ENCODE measurements around the gene CDK14.

The CDK14 gene

GRCh38 chr7:90984692-90985091, 388.6 kb downstream of the CDK14 start:
- TF ChIP-seq CTCF (IDR thresholded peaks at IDR 0.05; ENCODE audit: low read length) (no peak), EZH2 (IDR thresholded peaks at IDR 0.05; ENCODE audit: borderline replicate concordance, low read length) (no peak)
- no peaks in the 10 kb centered on the region for H3F3A ChIP-seq (ENCODE audit: insufficient read depth, low read length)

GRCh38 chr7:90988516-90988915, 392.4 kb downstream of the CDK14 start:
- H3F3A ChIP-seq (ENCODE audit: insufficient read depth, low read length): no peaks in the 10 kb centered on the region
- H3K4me3 ChIP-seq (ENCODE audit: low read depth, low read length, poor library complexity, severe bottlenecking): no peak overlapping the region
- H3K9ac ChIP-seq (ENCODE audit: low read length): no peak overlapping the region
- H3K4me1 ChIP-seq (ENCODE audit: insufficient read depth, low read length, severe bottlenecking): no peaks in the 10 kb centered on the region
- no peaks in the 10 kb centered on the region for H3K9me3 ChIP-seq (ENCODE audit: low read length)
- H3K27ac ChIP-seq (ENCODE audit: low read depth, low read length, poor library complexity, severe bottlenecking): no peak overlapping the region
- no peak for TF ChIP-seq CTCF (IDR thresholded peaks at IDR 0.05; ENCODE audit: low read length)
- TF ChIP-seq EZH2 (IDR thresholded peaks at IDR 0.05; ENCODE audit: borderline replicate concordance, low read length): no peak
- no peaks in the 10 kb centered on the region for H3K9me2 ChIP-seq (ENCODE audit: low read depth, low read length)
- no peaks in the 10 kb centered on the region for H3K79me2 ChIP-seq (ENCODE audit: insufficient read depth, low read length)
- no peak overlapping the region for H3K4me2 ChIP-seq (ENCODE audit: low read length)
- no peaks in the 10 kb centered on the region for H4K20me1 ChIP-seq (ENCODE audit: insufficient read depth, low read length)
- no peak overlapping the region for H2AFZ ChIP-seq (ENCODE audit: low read length)
- no peaks in the 10 kb centered on the region for H3K27me3 ChIP-seq (ENCODE audit: insufficient read depth, low read length)
- H3K36me3 ChIP-seq (ENCODE audit: insufficient read depth, low read length): peaks cover 74% of the 10 kb centered on the region

More at GRCh38 chr7:90984692-90985091, 388.6 kb downstream of the CDK14 start:
- Histone ChIP-seq H2AFZ (ENCODE audit: low read length) (no peak overlapping the region), H3K9me3 (ENCODE audit: low read length) (peaks cover 17% of the 10 kb centered on the region), H4K20me1 (ENCODE audit: insufficient read depth, low read length) (no peaks in the 10 kb centered on the region), H3K9ac (ENCODE audit: low read length) (no peak overlapping the region), H3K4me2 (ENCODE audit: low read length) (no peak overlapping the region), H3K36me3 (ENCODE audit: insufficient read depth, low read length) (peaks cover 87% of the 10 kb centered on the region), H3K27ac (ENCODE audit: low read depth, low read length, poor library complexity, severe bottlenecking) (no peak overlapping the region), H3K4me1 (ENCODE audit: insufficient read depth, low read length, severe bottlenecking) (no peaks in the 10 kb centered on the region), H3K4me3 (ENCODE audit: low read depth, low read length, poor library complexity, severe bottlenecking) (no peak overlapping the region), H3K9me2 (ENCODE audit: low read depth, low read length) (no peaks in the 10 kb centered on the region), H3K27me3 (ENCODE audit: insufficient read depth, low read length) (no peaks in the 10 kb centered on the region), H3K79me2 (ENCODE audit: insufficient read depth, low read length) (no peaks in the 10 kb centered on the region)

- Histone ChIP-seq H3K9me3 (ENCODE audit: low read length) (no peaks in the 10 kb centered on the region), H3K27ac (ENCODE audit: low read depth, low read length, poor library complexity, severe bottlenecking) (no peak overlapping the region), H3K4me2 (ENCODE audit: low read length) (no peak overlapping the region), H3K4me3 (ENCODE audit: low read depth, low read length, poor library complexity, severe bottlenecking) (no peak overlapping the region), H4K20me1 (ENCODE audit: insufficient read depth, low read length) (no peaks in the 10 kb centered on the region), H3K27me3 (ENCODE audit: insufficient read depth, low read length) (no peaks in the 10 kb centered on the region), H3K79me2 (ENCODE audit: insufficient read depth, low read length) (no peaks in the 10 kb centered on the region), H3K9me2 (ENCODE audit: low read depth, low read length) (no peaks in the 10 kb centered on the region), H2AFZ (ENCODE audit: low read length) (no peak overlapping the region), H3K4me1 (ENCODE audit: insufficient read depth, low read length, severe bottlenecking) (no peaks in the 10 kb centered on the region), H3F3A (ENCODE audit: insufficient read depth, low read length) (no peaks in the 10 kb centered on the region), H3K36me3 (ENCODE audit: insufficient read depth, low read length) (peaks cover 71% of the 10 kb centered on the region), H3K9ac (ENCODE audit: low read length) (no peak overlapping the region)
- TF ChIP-seq CTCF (IDR thresholded peaks at IDR 0.05; ENCODE audit: low read length) (no peak), EZH2 (IDR thresholded peaks at IDR 0.05; ENCODE audit: borderline replicate concordance, low read length) (no peak)
These were observed 393.1 kb downstream of the CDK14 start for GRCh38 chr7:90988996-90989765.
